Measurements from ENCODE around the gene RASAL2. TPM values are rescaled to one million over a fixed set of nuclear protein-coding genes. Genes with fewer than 3 reads are reported as not detected.

Gene RASAL2
- total RNA-seq, 1 experiment from 2014 or later: 22.2 TPM

DNA sequence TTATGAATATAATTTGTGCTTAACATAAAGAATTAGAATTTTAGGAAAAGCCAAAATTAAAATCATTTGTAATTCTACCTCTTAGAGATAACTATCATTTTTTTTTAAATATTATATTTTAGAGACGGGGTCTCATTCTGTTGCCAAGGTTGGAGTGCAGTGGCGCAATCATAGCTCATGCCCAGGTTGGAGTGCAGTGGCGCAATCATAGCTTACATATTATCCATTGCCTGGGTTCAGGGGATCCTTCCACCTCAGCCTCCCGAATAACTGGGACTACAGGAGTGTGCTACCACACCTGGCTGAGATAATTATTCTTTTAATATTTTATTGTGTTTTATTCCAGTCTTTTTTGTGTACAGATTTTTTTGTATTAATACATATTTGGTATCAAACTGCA is 8.3 kb downstream of the RASAL2 start:
- no peak overlapping the region for H2AK5ac ChIP-seq (ENCODE audit: insufficient read length, low read length)
- no peak overlapping the region for H4K91ac ChIP-seq (ENCODE audit: insufficient read length, low read depth, low read length)
- no peaks in the 10 kb centered on the region for H3K36me3 Mint-ChIP-seq (ENCODE audit: insufficient read depth in 1 of 3, low read depth in 3 of 3)
- no peak overlapping the region for H2BK12ac ChIP-seq (ENCODE audit: insufficient read length, low read depth, low read length)
- no peak overlapping the region for H4K8ac ChIP-seq (replicated peaks; ENCODE audit: insufficient read length, low read depth, low read length)
- no CpG with 5 or more reads among the region's 4 CpGs for WGBS (ENCODE audit: extremely low coverage, insufficient read length, low lambda C conversion rate)
- H3K9ac ChIP-seq (ENCODE audit: extremely low read depth, insufficient read length, low read length): no peak overlapping the region
- peaks cover 5% of the 10 kb centered on the region for H3K79me1 ChIP-seq (ENCODE audit: insufficient read depth, low read depth, low read length, poor library complexity, severe bottlenecking)
- H3K27ac Mint-ChIP-seq: no peak overlapping the region
- no peaks in the 10 kb centered on the region for H4K20me1 ChIP-seq (ENCODE audit: control insufficient read depth, insufficient read depth, insufficient read length)
- H2BK15ac ChIP-seq (ENCODE audit: low read depth, low read length): no peak overlapping the region
- H3K4me2 ChIP-seq (ENCODE audit: insufficient read depth, insufficient read length, low read length): no peak overlapping the region
- no peak overlapping the region for H3K23ac ChIP-seq (ENCODE audit: insufficient read length, low read depth, low read length)
- no peaks in the 10 kb centered on the region for H3K27me3 Mint-ChIP-seq (ENCODE audit: low read depth)
- H3K27me3 ChIP-seq (ENCODE audit: insufficient read depth, low read length): no peaks in the 10 kb centered on the region
- H3K4ac ChIP-seq (ENCODE audit: low read depth, low read length): no peak overlapping the region
- no peak overlapping the region for H3K18ac ChIP-seq (ENCODE audit: insufficient read length, low read depth, low read length)
- H3K4me1 Mint-ChIP-seq: peaks cover 15 to 19% of the 10 kb centered on the region in 2 experiments
- H2BK120ac ChIP-seq (ENCODE audit: low read depth, low read length, poor library complexity, severe bottlenecking): no peak overlapping the region
- no peak overlapping the region for H2BK5ac ChIP-seq (ENCODE audit: insufficient read length, low read length)
- no peak overlapping the region for H3K27ac ChIP-seq (ENCODE audit: insufficient read length, low read depth, low read length)
- no peak overlapping the region for H3K56ac ChIP-seq (ENCODE audit: insufficient read length, low read depth, low read length)
- H3T11ph ChIP-seq (ENCODE audit: low read length): no peak overlapping the region
- H3K14ac ChIP-seq (ENCODE audit: insufficient read depth, low read length): no peak overlapping the region
- 0 out of 2 replicates have a peak, but pooled peaks cover 4% of the 10 kb centered on the region for H3K4me1 ChIP-seq (ENCODE audit: insufficient read depth, low read length)
- H2AFZ ChIP-seq (ENCODE audit: low read length): no peak overlapping the region
- H4K5ac ChIP-seq (ENCODE audit: insufficient read length, low read depth, low read length): no peak overlapping the region
- TF ChIP-seq, protein P1, sequence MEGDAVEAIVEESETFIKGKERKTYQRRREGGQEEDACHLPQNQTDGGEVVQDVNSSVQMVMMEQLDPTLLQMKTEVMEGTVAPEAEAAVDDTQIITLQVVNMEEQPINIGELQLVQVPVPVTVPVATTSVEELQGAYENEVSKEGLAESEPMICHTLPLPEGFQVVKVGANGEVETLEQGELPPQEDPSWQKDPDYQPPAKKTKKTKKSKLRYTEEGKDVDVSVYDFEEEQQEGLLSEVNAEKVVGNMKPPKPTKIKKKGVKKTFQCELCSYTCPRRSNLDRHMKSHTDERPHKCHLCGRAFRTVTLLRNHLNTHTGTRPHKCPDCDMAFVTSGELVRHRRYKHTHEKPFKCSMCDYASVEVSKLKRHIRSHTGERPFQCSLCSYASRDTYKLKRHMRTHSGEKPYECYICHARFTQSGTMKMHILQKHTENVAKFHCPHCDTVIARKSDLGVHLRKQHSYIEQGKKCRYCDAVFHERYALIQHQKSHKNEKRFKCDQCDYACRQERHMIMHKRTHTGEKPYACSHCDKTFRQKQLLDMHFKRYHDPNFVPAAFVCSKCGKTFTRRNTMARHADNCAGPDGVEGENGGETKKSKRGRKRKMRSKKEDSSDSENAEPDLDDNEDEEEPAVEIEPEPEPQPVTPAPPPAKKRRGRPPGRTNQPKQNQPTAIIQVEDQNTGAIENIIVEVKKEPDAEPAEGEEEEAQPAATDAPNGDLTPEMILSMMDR (conservative IDR thresholded peaks at IDR 0.05): no peak
- no peak overlapping the region for H3K4me3 Mint-ChIP-seq
- H3K79me2 ChIP-seq (ENCODE audit: insufficient read depth, low read length): peaks cover 8% of the 10 kb centered on the region; the same call in 1 of the 2 replicates
- no peak overlapping the region for H2BK20ac ChIP-seq (ENCODE audit: low read depth, low read length, poor library complexity, severe bottlenecking)
- H3K9me3 Mint-ChIP-seq: no peaks in the 10 kb centered on the region
- H3K23me2 ChIP-seq (ENCODE audit: insufficient read length, low read depth, low read length, poor library complexity, severe bottlenecking): no peaks in the 10 kb centered on the region
- no peaks in the 10 kb centered on the region for H3K9me3 ChIP-seq (ENCODE audit: control insufficient read depth, low read depth, low read length)
- DNase-seq: no peak
